HEK293 (cell line): ENCODE measurements around the gene NOX4.

Experiments
- CTCF ChIP-seq: fragments of 450-650 bp; formaldehyde crosslinking; IDR thresholded peaks from 2 replicates; pipeline ENCODE4 v1.5.1; 2016; ENCODE audit warnings: missing biosample characterization, missing genetic modification characterization
- RBAK ChIP-seq: fragments of 450-650 bp; formaldehyde crosslinking; IDR thresholded peaks from 2 replicates; pipeline ENCODE4 v1.5.1; 2016; ENCODE audit warnings: missing biosample characterization, missing genetic modification characterization
- SETDB1 ChIP-seq: IDR thresholded peaks from one replicate; pipeline ENCODE4 v1.6.1; 2017; ENCODE audit warnings: mild to moderate bottlenecking, low read length, moderate library complexity, mixed read lengths; ENCODE audit not compliant: insufficient read length
- ZBTB10 ChIP-seq: fragments of 450-650 bp; formaldehyde crosslinking; IDR thresholded peaks from 2 replicates; pipeline ENCODE4 v1.5.1; 2016; ENCODE audit warnings: missing biosample characterization, missing genetic modification characterization
- ZBTB11 ChIP-seq: fragments of 450-650 bp; formaldehyde crosslinking; conservative IDR thresholded peaks from 2 replicates; pipeline ENCODE4 v1.5.1; 2016; ENCODE audit warnings: low read depth, missing biosample characterization, missing genetic modification characterization
- ZNF76 ChIP-seq: fragments of 450-650 bp; formaldehyde crosslinking; IDR thresholded peaks from 2 replicates; pipeline ENCODE4; 2016; ENCODE audit warnings: low read depth, missing biosample characterization, missing genetic modification characterization, borderline replicate concordance

GRCh38 chr11:89361734-89362133, 129.4 kb downstream of the NOX4 start:
- TF ChIP-seq ZNF76 (tag by site-specific recombination) (no peak), ZBTB11 (tag by site-specific recombination) (no peak), SETDB1 (no peak), CTCF (no peak), ZBTB10 (no peak), RBAK (tag by site-specific recombination) (no peak)
